GM12878 (cell line): ENCODE data around the gene GPR68. TPM values are rescaled to one million over a fixed set of nuclear protein-coding genes. Genes with fewer than 3 reads are reported as not detected.

Experiments
- ATAC-seq: fragments of 200-7000 bp; cut with Tn5 transposase; 3 replicates; pipeline ENCODE4 v1.9.1; 2020; ENCODE audit warnings: mild to moderate bottlenecking, moderate library complexity
- BruUV-seq: library from RNA; stranded (reverse); fragments of 400-500 nt; replicated peaks from 2 replicates; lab custom pipeline; 2021; lab: Mats Ljungman, UMichigan
- CTCF ChIA-PET: fragments of 300-600 bp; sonication (Branson Sonifier 250); formaldehyde crosslinking; extraction: SDS; loops from one replicate; lab custom pipeline; 2021; ENCODE audit warnings: inconsistent platforms; lab: Yijun Ruan, JAX
- POLR2A ChIA-PET: fragments of 350-600 bp; formaldehyde crosslinking; extraction: SDS; loops from one replicate; lab custom pipeline; 2021; ENCODE audit warnings: inconsistent platforms; lab: Charles Lee
- RAD21 ChIA-PET: fragments of 300-600 bp; sonication (Branson Sonifier 250); formaldehyde crosslinking; loops from one replicate; lab custom pipeline; 2023; ENCODE audit warnings: antibody characterized with exemption; ENCODE audit not compliant: unreplicated experiment; lab: Charles Lee
- SMC1A ChIA-PET: fragments of 300-600 bp; sonication (Branson Sonifier 250); formaldehyde crosslinking; loops from one replicate; lab custom pipeline; 2023; ENCODE audit not compliant: unreplicated experiment, uncharacterized antibody; lab: Charles Lee
- DNase-seq: peaks from one replicate; pipeline ENCODE4 v3.0.0-alpha.2; 2011; ENCODE audit warnings: low read depth, low spot score
- FAIRE-seq: peaks from 3 replicates; lab custom pipeline; 2011; peaks lifted over from hg19 to GRCh38; lab: Jason Lieb, UNC
- H2AFZ ChIP-seq: 2 replicates; pipeline ENCODE4 v1.6.0; 2011; ENCODE audit warnings: low read depth, low read length, control low read depth; ENCODE audit not compliant: control insufficient read depth
- H3K27ac ChIP-seq: 2 replicates; pipeline ENCODE4 v1.5.1; 2011; ENCODE audit warnings: control low read depth; ENCODE audit not compliant: control insufficient read depth, insufficient read depth
- H3K27me3 ChIP-seq, 2 experiments: replicated peaks in 1 of 2; 2 replicates each; pipeline versions ENCODE4 v1.6.0 to v1.6.1; 2011; ENCODE audit warnings: low read length in 1 of 2; ENCODE audit not compliant: control insufficient read depth in 2 of 2, insufficient read depth in 2 of 2
- H3K36me3 ChIP-seq, 2 experiments: 2 replicates each; pipeline ENCODE4 v1.5.1; 2011; ENCODE audit warnings: low read length in 1 of 2; ENCODE audit not compliant: control insufficient read depth in 2 of 2, insufficient read depth in 2 of 2
- H3K4me1 ChIP-seq: 2 replicates; pipeline ENCODE4 v1.6.1; 2011; ENCODE audit warnings: mild to moderate bottlenecking, low read length, moderate library complexity, mixed read lengths; ENCODE audit not compliant: control insufficient read depth, insufficient read depth
- H3K4me2 ChIP-seq: 2 replicates; pipeline ENCODE4 v1.6.0; 2011; ENCODE audit warnings: control low read depth; ENCODE audit not compliant: control insufficient read depth, insufficient read depth
- H3K4me3 ChIP-seq: fragments of 200-600 bp; sonication (generic); 2 replicates; pipeline ENCODE4 v1.5.1; 2016
- H3K79me2 ChIP-seq: 2 replicates; pipeline ENCODE4 v1.6.0; 2011; ENCODE audit warnings: low read length; ENCODE audit not compliant: control insufficient read depth, insufficient read depth
- H3K9ac ChIP-seq: 2 replicates; pipeline ENCODE4 v1.8.0; 2011; ENCODE audit warnings: low read length, control low read depth, mixed read lengths; ENCODE audit not compliant: control insufficient read depth, insufficient read depth
- H3K9me3 ChIP-seq: replicated peaks from 3 replicates; pipeline ENCODE4 v1.5.1; 2011; ENCODE audit warnings: mild to moderate bottlenecking, low read length; ENCODE audit not compliant: control insufficient read depth, insufficient read depth
- H4K20me1 ChIP-seq: 2 replicates; pipeline ENCODE4 v1.6.0; 2011; ENCODE audit not compliant: control insufficient read depth, insufficient read depth
- CEBPB ChIP-seq, 2 experiments: fragments of 150-350 bp in 1 of 2; IDR thresholded peaks; 2 replicates each; pipeline ENCODE4 v1.6.1; 2012 to 2014; ENCODE audit warnings: low read depth in 2 of 2, low read length in 2 of 2, borderline replicate concordance in 1 of 2, inconsistent platforms in 1 of 2
- CHD4 ChIP-seq: fragments of 200-600 bp; sonication (generic); IDR thresholded peaks from 2 replicates; pipeline ENCODE4 v1.6.1; 2016; ENCODE audit warnings: mild to moderate bottlenecking
- EED ChIP-seq: sonication (generic); IDR thresholded peaks from 2 replicates; pipeline ENCODE4 v1.6.1; 2016; ENCODE audit warnings: antibody characterized with exemption, low read depth
- NR2C2 ChIP-seq: IDR thresholded peaks from 2 replicates; pipeline ENCODE4 v1.6.1; 2011; ENCODE audit warnings: borderline replicate concordance, low read depth; ENCODE audit not compliant: control insufficient read depth, insufficient read length
- POLR2AphosphoS2 ChIP-seq: IDR thresholded peaks from 2 replicates; pipeline ENCODE4 v1.6.1; 2011; ENCODE audit warnings: low read depth, mild to moderate bottlenecking, low read length, improper control_type of control experiment, moderate library complexity
- SMAD1 ChIP-seq: fragments of 450-650 bp; IDR thresholded peaks from 2 replicates; pipeline ENCODE4 v1.6.1; 2018; ENCODE audit warnings: mild to moderate bottlenecking, low read depth; ENCODE audit not compliant: partially characterized antibody
- YBX1 ChIP-seq: fragments of 450-650 bp; IDR thresholded peaks from 2 replicates; pipeline ENCODE4 v1.6.1; 2016; ENCODE audit warnings: antibody characterized with exemption
- ZSCAN29 ChIP-seq: fragments of 450-650 bp; IDR thresholded peaks from 2 replicates; pipeline ENCODE4 v1.6.1; 2017; ENCODE audit warnings: mild to moderate bottlenecking, moderate library complexity
- WGBS: methylation state at CpG from one replicate; pipeline ENCODE4 v1.1.6; 2016; ENCODE audit warnings: low lambda C conversion rate; ENCODE audit not compliant: insufficient replicate concordance, insufficient coverage; ENCODE audit errors: missing lambda C conversion rate; 5-methylcytosine and 5-hydroxymethylcytosine counted together
- in situ Hi-C: fragments of 300-500 bp; cut with MboI; formaldehyde crosslinking; loops from 9 replicates; pipeline ENCODE4 v1.14.3; 2018; ENCODE audit warnings: mixed read lengths
- intact Hi-C: fragments of 100-400 bp; cut with micrococcal nuclease; formaldehyde crosslinking; loops from one replicate; pipeline ENCODE4 v1.14.2; 2022; ENCODE audit not compliant: unreplicated experiment
- polyA plus RNA-seq, 11 experiments: library from polyadenylated mRNA; depleted of rRNA in 4 of 11; unstranded in 6 of 11; stranded (reverse) in 5 of 11; fragments of >200 nt; fragmentation: Nextera tagmentation in 4 of 11; fragmentation: Illumina TruSeq in 1 of 11; extraction: Ambion mirVana in 4 of 11; extraction: Trizol in 1 of 11; gene quantifications; 1 replicate in 1 of 11; 2 replicates in 10 of 11; pipeline versions ENCODE4 v1.2.1 to v1.2.3, GENCODE V29; 2011 to 2016; ENCODE audit warnings: inconsistent platforms in 2 of 11, missing spikeins in 2 of 11, low read depth in 1 of 11
- total RNA-seq, 4 experiments: library from RNA; depleted of rRNA in 3 of 4; stranded (reverse); fragments of >200 nt in 3 of 4; fragmentation: Illumina TruSeq in 1 of 4; extraction: Trizol in 1 of 4; gene quantifications; 2 replicates each; pipeline versions ENCODE4 v1.2.1 to v1.2.3, GENCODE V29; 2013 to 2021
- TF ChIP-seq, protein P1 (sequence below): fragments of 450-650 bp; IDR thresholded peaks from 2 replicates; pipeline ENCODE4 v1.6.1; 2017; ENCODE audit warnings: low read depth, mild to moderate bottlenecking, moderate library complexity
- TF ChIP-seq, protein P2 (sequence below): IDR thresholded peaks from 2 replicates; pipeline ENCODE4 v1.6.1; 2012; ENCODE audit warnings: low read depth, low read length, improper control_type of control experiment
- TF ChIP-seq, protein P3 (sequence below): fragments of 450-650 bp; IDR thresholded peaks from 2 replicates; pipeline ENCODE4 v1.6.1; 2017; ENCODE audit warnings: antibody characterized with exemption, mild to moderate bottlenecking, moderate library complexity

Gene GPR68
- total and polyA plus RNA-seq, 10 of the 15 experiments (the other 5 are each of a cell fraction or from before 2014, with no cell fraction given), result 0.06 to 3.4 (median 1.8) TPM

DNA sequence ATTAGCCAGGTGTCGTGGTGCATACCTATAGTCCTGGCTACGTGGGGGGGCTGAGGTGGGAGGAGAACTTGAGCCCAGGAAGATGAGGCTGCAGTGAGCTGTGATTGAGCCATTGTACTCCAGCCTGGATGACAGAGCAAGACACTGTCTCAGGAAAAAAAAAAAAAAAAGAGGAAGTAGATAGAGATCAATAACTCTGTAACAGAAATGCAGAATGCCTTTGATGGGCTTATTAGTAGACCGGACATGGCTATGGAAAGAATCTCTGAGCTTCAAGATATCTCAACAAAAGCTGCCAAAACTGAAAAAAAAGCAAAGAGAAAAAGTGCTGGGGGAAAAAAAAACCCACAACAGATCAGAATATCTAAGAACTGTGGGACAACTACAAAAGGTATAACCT is 37.5 kb downstream of the GPR68 start:
- H4K20me1 ChIP-seq, result no peaks in the 10 kb centered on the region
- H3K79me2 ChIP-seq, result no peaks in the 10 kb centered on the region
- SMC1A ChIA-PET, result interaction anchor here (1.3 kb wide), 1 partner anchor 43 kb away, joined by 4 read pairs; no protein-coding TSS in a partner anchor
- no peaks in the 10 kb centered on the region for H3K9me3 ChIP-seq
- peaks cover 11 to 24% of the 10 kb centered on the region in 2 experiments for H3K36me3 ChIP-seq
- ATAC-seq, result no peak
- H2AFZ ChIP-seq, result no peak overlapping the region
- in situ Hi-C loops, result no loop called here
- no peak overlapping the region for H3K4me2 ChIP-seq
- RAD21 ChIA-PET, result no interaction called here
- H3K27ac ChIP-seq, result no peak overlapping the region
- H3K9ac ChIP-seq, result no peak overlapping the region
- TF ChIP-seq, protein P1, sequence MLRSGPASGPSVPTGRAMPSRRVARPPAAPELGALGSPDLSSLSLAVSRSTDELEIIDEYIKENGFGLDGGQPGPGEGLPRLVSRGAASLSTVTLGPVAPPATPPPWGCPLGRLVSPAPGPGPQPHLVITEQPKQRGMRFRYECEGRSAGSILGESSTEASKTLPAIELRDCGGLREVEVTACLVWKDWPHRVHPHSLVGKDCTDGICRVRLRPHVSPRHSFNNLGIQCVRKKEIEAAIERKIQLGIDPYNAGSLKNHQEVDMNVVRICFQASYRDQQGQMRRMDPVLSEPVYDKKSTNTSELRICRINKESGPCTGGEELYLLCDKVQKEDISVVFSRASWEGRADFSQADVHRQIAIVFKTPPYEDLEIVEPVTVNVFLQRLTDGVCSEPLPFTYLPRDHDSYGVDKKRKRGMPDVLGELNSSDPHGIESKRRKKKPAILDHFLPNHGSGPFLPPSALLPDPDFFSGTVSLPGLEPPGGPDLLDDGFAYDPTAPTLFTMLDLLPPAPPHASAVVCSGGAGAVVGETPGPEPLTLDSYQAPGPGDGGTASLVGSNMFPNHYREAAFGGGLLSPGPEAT, result no peak
- CTCF ChIA-PET, result interaction anchor here (1.0 kb wide), 1 partner anchor 13 kb away, joined by 3 read pairs; no protein-coding TSS in a partner anchor
- H3K4me3 ChIP-seq, result no peak overlapping the region
- 75% methylated on average over 3 of the region's 3 CpGs for WGBS
- POLR2A ChIA-PET, result no interaction called here
- no peaks in the 10 kb centered on the region for H3K4me1 ChIP-seq
- no peak for DNase-seq
- no peak for FAIRE-seq
- no peaks in the 10 kb centered on the region for H3K27me3 ChIP-seq
- BruUV-seq, result no TSS peak
- intact Hi-C loops, result no loop called here

DNA sequence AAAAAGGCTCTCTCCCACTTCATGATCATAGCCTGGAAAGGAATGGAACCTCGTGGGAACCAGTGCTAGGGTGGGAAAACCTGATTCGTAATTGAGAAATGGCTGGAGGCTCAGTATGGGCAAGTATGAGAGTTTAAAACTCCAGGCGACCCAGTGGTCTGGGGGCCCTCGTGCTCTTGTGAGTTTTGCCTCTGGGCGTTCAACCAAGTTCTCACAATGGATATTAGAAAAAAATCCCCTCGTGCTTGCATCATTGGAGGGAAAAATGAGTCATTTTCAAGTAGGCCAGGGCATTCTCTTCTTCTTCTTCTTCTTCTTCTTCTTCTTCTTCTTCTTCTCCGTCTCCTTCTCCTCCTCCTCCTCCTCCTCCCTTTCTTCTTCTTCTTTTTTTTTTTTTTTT is 39.0 kb downstream of the GPR68 start:
- ChIA-PET POLR2A (interaction anchor here (0.6 kb wide), 1 partner anchor 42 kb away, joined by 6 read pairs; no protein-coding TSS in a partner anchor), CTCF (no interaction called here), RAD21 (no interaction called here), SMC1A (no interaction called here)
- in situ Hi-C loops, result no loop called here
- WGBS, result 79% methylated on average over 7 of the region's 7 CpGs
- FAIRE-seq, result no peak
- no peak overlapping the region for H3K4me2 ChIP-seq
- ATAC-seq, result no peak
- H3K27me3 ChIP-seq, result no peaks in the 10 kb centered on the region
- H3K36me3 ChIP-seq, result peaks cover 11 to 19% of the 10 kb centered on the region in 2 experiments
- H4K20me1 ChIP-seq, result no peaks in the 10 kb centered on the region
- H3K4me1 ChIP-seq, result no peaks in the 10 kb centered on the region
- no peak overlapping the region for H2AFZ ChIP-seq
- no peaks in the 10 kb centered on the region for H3K9me3 ChIP-seq
- no peak overlapping the region for H3K9ac ChIP-seq
- TF ChIP-seq, protein P2, sequence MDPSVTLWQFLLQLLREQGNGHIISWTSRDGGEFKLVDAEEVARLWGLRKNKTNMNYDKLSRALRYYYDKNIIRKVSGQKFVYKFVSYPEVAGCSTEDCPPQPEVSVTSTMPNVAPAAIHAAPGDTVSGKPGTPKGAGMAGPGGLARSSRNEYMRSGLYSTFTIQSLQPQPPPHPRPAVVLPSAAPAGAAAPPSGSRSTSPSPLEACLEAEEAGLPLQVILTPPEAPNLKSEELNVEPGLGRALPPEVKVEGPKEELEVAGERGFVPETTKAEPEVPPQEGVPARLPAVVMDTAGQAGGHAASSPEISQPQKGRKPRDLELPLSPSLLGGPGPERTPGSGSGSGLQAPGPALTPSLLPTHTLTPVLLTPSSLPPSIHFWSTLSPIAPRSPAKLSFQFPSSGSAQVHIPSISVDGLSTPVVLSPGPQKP, result no peak
- TF ChIP-seq POLR2AphosphoS2 (no peak), SMAD1 (no peak), CEBPB (IDR thresholded peaks at IDR 0.05; ENCODE audit: borderline replicate concordance in 1 of 2, low read depth in 2 of 2, low read length in 2 of 2) (no peak), CHD4 (no peak), NR2C2 (no peak), EED (no peak), ZSCAN29 (no peak), YBX1 (no peak)
- TF ChIP-seq, protein P3, sequence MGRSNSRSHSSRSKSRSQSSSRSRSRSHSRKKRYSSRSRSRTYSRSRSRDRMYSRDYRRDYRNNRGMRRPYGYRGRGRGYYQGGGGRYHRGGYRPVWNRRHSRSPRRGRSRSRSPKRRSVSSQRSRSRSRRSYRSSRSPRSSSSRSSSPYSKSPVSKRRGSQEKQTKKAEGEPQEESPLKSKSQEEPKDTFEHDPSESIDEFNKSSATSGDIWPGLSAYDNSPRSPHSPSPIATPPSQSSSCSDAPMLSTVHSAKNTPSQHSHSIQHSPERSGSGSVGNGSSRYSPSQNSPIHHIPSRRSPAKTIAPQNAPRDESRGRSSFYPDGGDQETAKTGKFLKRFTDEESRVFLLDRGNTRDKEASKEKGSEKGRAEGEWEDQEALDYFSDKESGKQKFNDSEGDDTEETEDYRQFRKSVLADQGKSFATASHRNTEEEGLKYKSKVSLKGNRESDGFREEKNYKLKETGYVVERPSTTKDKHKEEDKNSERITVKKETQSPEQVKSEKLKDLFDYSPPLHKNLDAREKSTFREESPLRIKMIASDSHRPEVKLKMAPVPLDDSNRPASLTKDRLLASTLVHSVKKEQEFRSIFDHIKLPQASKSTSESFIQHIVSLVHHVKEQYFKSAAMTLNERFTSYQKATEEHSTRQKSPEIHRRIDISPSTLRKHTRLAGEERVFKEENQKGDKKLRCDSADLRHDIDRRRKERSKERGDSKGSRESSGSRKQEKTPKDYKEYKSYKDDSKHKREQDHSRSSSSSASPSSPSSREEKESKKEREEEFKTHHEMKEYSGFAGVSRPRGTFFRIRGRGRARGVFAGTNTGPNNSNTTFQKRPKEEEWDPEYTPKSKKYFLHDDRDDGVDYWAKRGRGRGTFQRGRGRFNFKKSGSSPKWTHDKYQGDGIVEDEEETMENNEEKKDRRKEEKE, result no peak
- H3K4me3 ChIP-seq, result no peak overlapping the region
- no peak overlapping the region for H3K27ac ChIP-seq
- intact Hi-C loops, result no loop called here
- no TSS peak for BruUV-seq
- DNase-seq, result no peak
- H3K79me2 ChIP-seq, result no peaks in the 10 kb centered on the region
